ENCODE measurements around the gene LRBA. TPM values are rescaled to one million over a fixed set of nuclear protein-coding genes. Genes with fewer than 3 reads are reported as not detected.

The LRBA gene
- total and polyA plus RNA-seq, 2 of the 4 experiments (the other 2 are of a cell fraction) = 10.2 to 51.6 TPM

DNA sequence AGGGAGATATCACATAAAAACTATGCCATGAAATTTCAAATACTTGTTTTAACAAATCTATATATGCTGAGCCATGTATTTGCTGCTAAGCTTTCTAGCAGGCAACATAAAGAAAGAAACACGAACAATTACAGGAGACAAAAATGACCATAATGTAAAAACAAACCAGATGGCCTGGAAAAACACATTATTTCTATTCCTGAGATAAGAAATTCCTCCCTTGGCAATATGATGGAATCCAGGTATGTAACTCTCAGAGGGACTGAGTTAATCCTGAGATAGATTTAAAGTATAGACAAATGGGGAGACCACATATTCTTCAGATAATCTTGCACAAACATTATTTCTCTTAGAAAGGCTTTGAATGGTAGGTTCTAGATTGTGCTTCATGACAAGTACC is 657.3 kb downstream of the LRBA start:
- H3K18ac ChIP-seq (ENCODE audit: low read depth, low read length) = no peak overlapping the region
- H3K27me3 ChIP-seq (ENCODE audit: control insufficient read depth, insufficient read depth, low read length) = no peaks in the 10 kb centered on the region
- no peak overlapping the region for H4K5ac ChIP-seq (ENCODE audit: low read depth, low read length)
- no peak overlapping the region for H2BK120ac ChIP-seq (ENCODE audit: low read depth, low read length)
- no peak overlapping the region for H3K56ac ChIP-seq (ENCODE audit: extremely low read depth, insufficient read depth, low read length)
- H3K36me3 ChIP-seq (ENCODE audit: control insufficient read depth, insufficient read depth, low read length) = no peaks in the 10 kb centered on the region
- H3K9me1 ChIP-seq (ENCODE audit: insufficient read depth, low read length) = no peaks in the 10 kb centered on the region
- H3K9ac ChIP-seq (ENCODE audit: low read depth, low read length) = no peak overlapping the region
- no peak overlapping the region for H3K14ac ChIP-seq (replicated peaks; ENCODE audit: low read depth, low read length)
- DNase-seq = no peak
- H2BK5ac ChIP-seq (ENCODE audit: low read depth, low read length, poor library complexity, severe bottlenecking) = no peak overlapping the region
- H4K20me1 ChIP-seq (ENCODE audit: insufficient read depth, low read length) = no peaks in the 10 kb centered on the region
- dilution Hi-C loops (cut with HindIII; ENCODE audit: low sequenced_read_pairs, unreplicated experiment) = no loop called here
- H3K27ac ChIP-seq (ENCODE audit: insufficient read depth, low read length) = no peak overlapping the region
- H2BK20ac ChIP-seq (ENCODE audit: low read depth, low read length) = no peak overlapping the region
- in situ Hi-C loops (cut with MboI; ENCODE audit: low sequenced_read_pairs) = no loop called here
- BruUV-seq (replicated peaks) = no TSS peak
- H2AK5ac ChIP-seq (ENCODE audit: low read depth, low read length) = no peak overlapping the region
- no peak overlapping the region for H3K23ac ChIP-seq (ENCODE audit: low read depth, low read length)
- no peak overlapping the region for H3K4ac ChIP-seq (ENCODE audit: low read depth, low read length)
- ATAC-seq (ENCODE audit: low read depth) = no peak
- H3K4me2 ChIP-seq (ENCODE audit: low read depth, low read length) = no peak overlapping the region
- ChIA-PET POLR2A (ENCODE audit: unreplicated experiment) (no interaction called here), CTCF (no interaction called here)
- WGBS, 2 experiments (ENCODE audit: extremely low coverage in 2 of 2, insufficient read length in 1 of 2) = no CpG with 5 or more reads among the region's 1 CpG
- no peaks in the 10 kb centered on the region for H3K9me3 ChIP-seq (ENCODE audit: control insufficient read depth, insufficient read depth, low read length)
- H3K4me1 ChIP-seq (ENCODE audit: control insufficient read depth, insufficient read depth, low read length) = peaks cover 2% of the 10 kb centered on the region; the same call in 1 of the 2 replicates
- intact Hi-C loops (cut with micrococcal nuclease) = no loop called here
- no peak overlapping the region for H2AK9ac ChIP-seq (replicated peaks; ENCODE audit: low read depth, low read length, poor library complexity)
- no peak overlapping the region for H4K8ac ChIP-seq (ENCODE audit: low read depth in 2 of 2, low read length in 2 of 2)
- TF ChIP-seq RFX5 (IDR thresholded peaks at IDR 0.05; ENCODE audit: low read depth, low read length) = no peak
- no peak for TF ChIP-seq MAFK (IDR thresholded peaks at IDR 0.05; ENCODE audit: low read depth, low read length)
- no peak for TF ChIP-seq CHD1 (IDR thresholded peaks at IDR 0.05; ENCODE audit: low read depth, low read length)
- TF ChIP-seq RAD21 (IDR thresholded peaks at IDR 0.05; ENCODE audit: low read length) = no peak
- no peak for TF ChIP-seq BHLHE40 (IDR thresholded peaks at IDR 0.05; ENCODE audit: low read depth, low read length)
- no peak for TF ChIP-seq NFE2L2 (IDR thresholded peaks at IDR 0.05; ENCODE audit: low read depth, low read length)
- no peak for TF ChIP-seq CEBPB (IDR thresholded peaks at IDR 0.05; ENCODE audit: low read depth, low read length)
- TF ChIP-seq MXI1 (IDR thresholded peaks at IDR 0.05; ENCODE audit: borderline replicate concordance, low read depth, low read length) = no peak
- TF ChIP-seq, protein P1, sequence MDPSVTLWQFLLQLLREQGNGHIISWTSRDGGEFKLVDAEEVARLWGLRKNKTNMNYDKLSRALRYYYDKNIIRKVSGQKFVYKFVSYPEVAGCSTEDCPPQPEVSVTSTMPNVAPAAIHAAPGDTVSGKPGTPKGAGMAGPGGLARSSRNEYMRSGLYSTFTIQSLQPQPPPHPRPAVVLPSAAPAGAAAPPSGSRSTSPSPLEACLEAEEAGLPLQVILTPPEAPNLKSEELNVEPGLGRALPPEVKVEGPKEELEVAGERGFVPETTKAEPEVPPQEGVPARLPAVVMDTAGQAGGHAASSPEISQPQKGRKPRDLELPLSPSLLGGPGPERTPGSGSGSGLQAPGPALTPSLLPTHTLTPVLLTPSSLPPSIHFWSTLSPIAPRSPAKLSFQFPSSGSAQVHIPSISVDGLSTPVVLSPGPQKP (IDR thresholded peaks at IDR 0.05; ENCODE audit: borderline replicate concordance, low read depth, low read length) = no peak
- no peak for TF ChIP-seq SMC3 (IDR thresholded peaks at IDR 0.05; ENCODE audit: low read depth, low read length)
- TF ChIP-seq POLR2A (IDR thresholded peaks at IDR 0.05; ENCODE audit: low read depth, low read length) = no peak
- no peak for TF ChIP-seq RCOR1 (IDR thresholded peaks at IDR 0.05; ENCODE audit: insufficient replicate concordance, low read length)
- TF ChIP-seq, protein P2, sequence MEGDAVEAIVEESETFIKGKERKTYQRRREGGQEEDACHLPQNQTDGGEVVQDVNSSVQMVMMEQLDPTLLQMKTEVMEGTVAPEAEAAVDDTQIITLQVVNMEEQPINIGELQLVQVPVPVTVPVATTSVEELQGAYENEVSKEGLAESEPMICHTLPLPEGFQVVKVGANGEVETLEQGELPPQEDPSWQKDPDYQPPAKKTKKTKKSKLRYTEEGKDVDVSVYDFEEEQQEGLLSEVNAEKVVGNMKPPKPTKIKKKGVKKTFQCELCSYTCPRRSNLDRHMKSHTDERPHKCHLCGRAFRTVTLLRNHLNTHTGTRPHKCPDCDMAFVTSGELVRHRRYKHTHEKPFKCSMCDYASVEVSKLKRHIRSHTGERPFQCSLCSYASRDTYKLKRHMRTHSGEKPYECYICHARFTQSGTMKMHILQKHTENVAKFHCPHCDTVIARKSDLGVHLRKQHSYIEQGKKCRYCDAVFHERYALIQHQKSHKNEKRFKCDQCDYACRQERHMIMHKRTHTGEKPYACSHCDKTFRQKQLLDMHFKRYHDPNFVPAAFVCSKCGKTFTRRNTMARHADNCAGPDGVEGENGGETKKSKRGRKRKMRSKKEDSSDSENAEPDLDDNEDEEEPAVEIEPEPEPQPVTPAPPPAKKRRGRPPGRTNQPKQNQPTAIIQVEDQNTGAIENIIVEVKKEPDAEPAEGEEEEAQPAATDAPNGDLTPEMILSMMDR (conservative IDR thresholded peaks at IDR 0.05; ENCODE audit: low read depth, low read length) = no peak
- no peak for TF ChIP-seq MAZ (IDR thresholded peaks at IDR 0.05; ENCODE audit: borderline replicate concordance, low read depth, low read length)
- TF ChIP-seq, protein P3, sequence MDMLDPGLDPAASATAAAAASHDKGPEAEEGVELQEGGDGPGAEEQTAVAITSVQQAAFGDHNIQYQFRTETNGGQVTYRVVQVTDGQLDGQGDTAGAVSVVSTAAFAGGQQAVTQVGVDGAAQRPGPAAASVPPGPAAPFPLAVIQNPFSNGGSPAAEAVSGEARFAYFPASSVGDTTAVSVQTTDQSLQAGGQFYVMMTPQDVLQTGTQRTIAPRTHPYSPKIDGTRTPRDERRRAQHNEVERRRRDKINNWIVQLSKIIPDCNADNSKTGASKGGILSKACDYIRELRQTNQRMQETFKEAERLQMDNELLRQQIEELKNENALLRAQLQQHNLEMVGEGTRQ (IDR thresholded peaks at IDR 0.05; ENCODE audit: low read depth, low read length) = no peak
- TF ChIP-seq FOS (IDR thresholded peaks at IDR 0.05; ENCODE audit: low read depth, low read length) = no peak
- no peak overlapping the region for H3K4me3 ChIP-seq (ENCODE audit: insufficient read depth, low read depth, low read length)
- H2BK15ac ChIP-seq (ENCODE audit: low read depth, low read length) = no peak overlapping the region
- no peak overlapping the region for H4K91ac ChIP-seq (ENCODE audit: insufficient read depth, low read depth, low read length)
- no peak overlapping the region for H2AFZ ChIP-seq (replicated peaks; ENCODE audit: low read length, poor library complexity)
- no peaks in the 10 kb centered on the region for H3K79me1 ChIP-seq (ENCODE audit: low read depth in 1 of 2, low read length in 2 of 2)
